ENCODE data around the gene SMARCA5. TPM values are rescaled to one million over a fixed set of nuclear protein-coding genes. Genes with fewer than 3 reads are reported as not detected.
A peak's percentile ranks its signal among the peaks of the same experiment; 100 is the strongest.

Gene SMARCA5
- total and polyA plus RNA-seq, 9 of the 15 experiments (the other 6 are each of a cell fraction or from before 2014, with no cell fraction given): 21.6 to 57.8 (median 34.6) TPM

- no peak for TF ChIP-seq ZNF449 (CRISPR knock-in tag; IDR thresholded peaks at IDR 0.05)
- no peak for TF ChIP-seq IRF1 (CRISPR knock-in tag; IDR thresholded peaks at IDR 0.05; ENCODE audit: borderline replicate concordance)
- TF ChIP-seq HDAC1 (IDR thresholded peaks at IDR 0.05): no peak
- no peak for TF ChIP-seq GTF2B (IDR thresholded peaks at IDR 0.05; ENCODE audit: extremely low read depth, insufficient read length)
- no peak for TF ChIP-seq HIVEP1 (CRISPR knock-in tag; IDR thresholded peaks at IDR 0.05)
- TF ChIP-seq ZNF780A (CRISPR knock-in tag; IDR thresholded peaks at IDR 0.05): no peak
- no peak for TF ChIP-seq ZNF511 (CRISPR knock-in tag; IDR thresholded peaks at IDR 0.05)
- no peak for TF ChIP-seq OTX1 (CRISPR knock-in tag; IDR thresholded peaks at IDR 0.05)
- no peak for TF ChIP-seq SMARCC2 (IDR thresholded peaks at IDR 0.05; ENCODE audit: low read depth)
- TF ChIP-seq SAP30 (IDR thresholded peaks at IDR 0.05; ENCODE audit: borderline replicate concordance, insufficient read depth, low read depth, low read length, poor library complexity, severe bottlenecking): peak; percentile 3
- TF ChIP-seq YY1 (IDR thresholded peaks at IDR 0.05; ENCODE audit: borderline replicate concordance in 1 of 3, control insufficient read depth in 1 of 3, extremely low read depth in 1 of 3, insufficient read depth in 3 of 3, insufficient read length in 1 of 3, insufficient replicate concordance in 2 of 3, low read depth in 1 of 3, low read length in 2 of 3): peak in 1 of 3 experiments; percentile 81
- no peak for TF ChIP-seq THRAP3 (IDR thresholded peaks at IDR 0.05; ENCODE audit: borderline replicate concordance)
- no peak for TF ChIP-seq GABPB1 (CRISPR knock-in tag; IDR thresholded peaks at IDR 0.05)
- no peak for TF ChIP-seq DMBX1 (CRISPR knock-in tag; IDR thresholded peaks at IDR 0.05; ENCODE audit: borderline replicate concordance)
- no peak for TF ChIP-seq TRIM25 (IDR thresholded peaks at IDR 0.05; ENCODE audit: borderline replicate concordance)
- TF ChIP-seq SOX6 (IDR thresholded peaks at IDR 0.05): no peak; the same call in 1 of the 2 replicates
- no peak for TF ChIP-seq ID3 (CRISPR knock-in tag; IDR thresholded peaks at IDR 0.05)
- TF ChIP-seq ID3 (tag; IDR thresholded peaks at IDR 0.05): no peak
- no peak for TF ChIP-seq ZFPM2 (CRISPR knock-in tag; IDR thresholded peaks at IDR 0.05)
- TF ChIP-seq NCOA2 (IDR thresholded peaks at IDR 0.05; ENCODE audit: partially characterized antibody in 2 of 2): no peak
- TF ChIP-seq NR2F6 (CRISPR knock-in tag; IDR thresholded peaks at IDR 0.05): no peak
- no peak for TF ChIP-seq ZNF324 (CRISPR knock-in tag; IDR thresholded peaks at IDR 0.05)
- TF ChIP-seq HLTF (IDR thresholded peaks at IDR 0.05): no peak
Observed at GRCh38 chr4:143514497-143514896, 995 bp downstream of the SMARCA5 start (continued).

Data from K562 (cell line).